Endothelial cell of umbilical vein (primary cell): ENCODE results near the gene TTLL11.

Experiments used
- EZH2 ChIP-seq: IDR thresholded peaks from 2 replicates; pipeline ENCODE4 v1.6.1; 2012; ENCODE audit warnings: borderline replicate concordance, low read depth, mild to moderate bottlenecking, moderate library complexity, low read length, inconsistent platforms; ENCODE audit not compliant: severe bottlenecking
- FOS ChIP-seq: IDR thresholded peaks from 2 replicates; pipeline ENCODE4 v1.6.1; 2011; ENCODE audit warnings: mild to moderate bottlenecking, low read length, moderate library complexity, borderline replicate concordance; ENCODE audit not compliant: insufficient read depth
- JUN ChIP-seq: IDR thresholded peaks from 2 replicates; pipeline ENCODE4 v1.6.1; 2011; ENCODE audit warnings: borderline replicate concordance, low read depth; ENCODE audit not compliant: insufficient read length, insufficient read depth
- MYC ChIP-seq: IDR thresholded peaks from one replicate; pipeline ENCODE4 v1.6.1; 2011; ENCODE audit warnings: mild to moderate bottlenecking, low read depth, low read length
- POLR2A ChIP-seq: IDR thresholded peaks from 2 replicates; pipeline ENCODE4 v1.6.1; 2012; ENCODE audit warnings: low read depth, mild to moderate bottlenecking, control low read depth, low read length
- POLR2AphosphoS5 ChIP-seq: IDR thresholded peaks from 2 replicates; pipeline ENCODE4 v1.6.1; 2012; ENCODE audit warnings: low read depth, mild to moderate bottlenecking, control low read depth, low read length, moderate library complexity; ENCODE audit not compliant: insufficient read depth
- TF ChIP-seq, protein P1 (sequence below): IDR thresholded peaks from 2 replicates; pipeline ENCODE4 v1.6.1; 2011; ENCODE audit not compliant: insufficient read depth, insufficient read length
- TF ChIP-seq, protein P2 (sequence below), 2 donors: IDR thresholded peaks; 1 replicate in 1 of 2; 2 replicates in 1 of 2; pipeline ENCODE4 v1.5.1; 2011; ENCODE audit warnings: low read length in 2 of 2, mild to moderate bottlenecking in 2 of 2, moderate library complexity in 2 of 2, control low read depth in 1 of 2, inconsistent platforms in 1 of 2, low read depth in 1 of 2; ENCODE audit not compliant: insufficient read depth in 1 of 2; ENCODE audit errors: extremely low read depth in 1 of 2

DNA sequence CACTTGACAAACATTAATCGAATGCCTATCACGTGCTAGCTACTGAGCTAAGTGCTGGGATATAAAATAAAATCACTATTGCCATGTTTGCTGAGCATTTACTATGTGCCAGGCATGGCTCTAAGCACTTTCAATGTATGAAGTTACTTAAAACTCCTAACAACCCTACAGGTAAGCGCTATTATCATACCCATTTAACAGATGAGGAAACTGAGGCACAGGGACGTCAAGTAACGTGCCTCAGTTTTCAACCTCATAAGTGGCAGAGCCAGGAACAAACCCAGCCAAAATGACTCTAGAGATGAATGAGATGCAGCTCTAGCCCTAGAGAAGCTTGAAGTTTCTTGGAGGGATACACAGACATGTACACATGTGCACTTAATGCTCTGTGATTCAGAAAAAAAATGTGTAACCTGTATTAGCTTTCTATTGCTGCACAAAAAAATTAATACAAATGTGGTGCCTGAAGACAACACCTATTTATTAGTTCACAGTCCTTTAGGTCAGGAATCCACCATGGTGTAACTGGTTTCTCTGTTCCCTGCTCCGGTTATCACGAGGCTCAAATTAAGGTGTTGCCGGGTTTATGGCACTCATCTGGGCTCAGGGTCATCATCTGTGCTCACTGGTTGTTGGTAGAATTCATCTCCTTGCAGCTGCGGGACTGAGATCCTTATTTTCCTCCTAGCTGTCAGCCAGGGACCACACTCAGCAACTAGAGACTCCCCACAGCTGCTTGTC lies 33.7 kb downstream of the TTLL11 start:
- TF ChIP-seq EZH2 (no peak), MYC (no peak), POLR2AphosphoS5 (no peak), POLR2A (no peak), FOS (no peak), JUN (no peak)
- TF ChIP-seq, protein P1, sequence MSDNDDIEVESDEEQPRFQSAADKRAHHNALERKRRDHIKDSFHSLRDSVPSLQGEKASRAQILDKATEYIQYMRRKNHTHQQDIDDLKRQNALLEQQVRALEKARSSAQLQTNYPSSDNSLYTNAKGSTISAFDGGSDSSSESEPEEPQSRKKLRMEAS = no peak
- TF ChIP-seq, protein P2, sequence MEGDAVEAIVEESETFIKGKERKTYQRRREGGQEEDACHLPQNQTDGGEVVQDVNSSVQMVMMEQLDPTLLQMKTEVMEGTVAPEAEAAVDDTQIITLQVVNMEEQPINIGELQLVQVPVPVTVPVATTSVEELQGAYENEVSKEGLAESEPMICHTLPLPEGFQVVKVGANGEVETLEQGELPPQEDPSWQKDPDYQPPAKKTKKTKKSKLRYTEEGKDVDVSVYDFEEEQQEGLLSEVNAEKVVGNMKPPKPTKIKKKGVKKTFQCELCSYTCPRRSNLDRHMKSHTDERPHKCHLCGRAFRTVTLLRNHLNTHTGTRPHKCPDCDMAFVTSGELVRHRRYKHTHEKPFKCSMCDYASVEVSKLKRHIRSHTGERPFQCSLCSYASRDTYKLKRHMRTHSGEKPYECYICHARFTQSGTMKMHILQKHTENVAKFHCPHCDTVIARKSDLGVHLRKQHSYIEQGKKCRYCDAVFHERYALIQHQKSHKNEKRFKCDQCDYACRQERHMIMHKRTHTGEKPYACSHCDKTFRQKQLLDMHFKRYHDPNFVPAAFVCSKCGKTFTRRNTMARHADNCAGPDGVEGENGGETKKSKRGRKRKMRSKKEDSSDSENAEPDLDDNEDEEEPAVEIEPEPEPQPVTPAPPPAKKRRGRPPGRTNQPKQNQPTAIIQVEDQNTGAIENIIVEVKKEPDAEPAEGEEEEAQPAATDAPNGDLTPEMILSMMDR (IDR thresholded peaks at IDR 0.05; ENCODE audit: extremely low read depth in 1 of 2, insufficient read depth in 1 of 2, low read depth in 1 of 2, low read length in 2 of 2) = no peak
